Measurements from ENCODE around the gene KNDC1.
"Not testable (repeated sequence)": the region's sequence is repeated elsewhere in the genome, so short reads cannot be mapped to it uniquely, and the experiment has no call there.

Gene KNDC1

DNA sequence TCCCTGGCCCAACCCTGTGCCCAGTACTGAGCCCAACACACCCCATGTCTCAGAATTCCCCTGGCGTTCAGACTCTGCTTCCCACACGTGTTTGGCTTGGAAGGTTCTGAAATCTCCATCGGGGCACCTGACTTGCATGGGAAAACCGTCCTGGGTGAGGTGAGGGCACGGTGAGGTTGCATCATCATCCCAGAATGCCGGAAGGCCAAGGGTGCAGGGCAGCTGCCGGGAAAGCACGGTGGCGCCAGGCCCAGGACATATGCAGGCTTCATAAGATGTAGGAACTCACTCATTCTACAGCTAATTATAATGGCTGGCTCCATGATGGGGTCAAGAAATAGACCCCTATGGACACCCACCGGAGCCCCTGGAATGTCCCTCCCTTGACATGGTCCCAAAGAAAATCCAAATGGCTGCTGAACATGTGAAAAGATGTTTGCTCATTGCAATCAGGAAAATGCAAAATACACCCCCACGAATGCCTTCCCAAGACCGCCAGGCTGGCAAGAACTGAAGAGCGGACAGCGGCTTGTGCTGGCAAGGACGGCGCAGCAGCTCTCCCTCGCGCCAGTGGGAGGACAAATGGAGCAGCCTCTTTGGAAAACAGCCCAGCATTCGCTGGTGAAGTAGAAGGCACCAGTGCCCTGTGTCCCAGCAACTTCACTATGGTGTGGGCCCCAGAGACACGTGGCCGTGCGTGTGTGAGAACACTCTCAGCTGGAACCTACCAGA lies 2.3 kb downstream of the KNDC1 start:
- no peak for DNase-seq (ENCODE audit: low spot score)

- no peak for DNase-seq (ENCODE audit: low spot score)
These were observed 3.2 kb downstream of the KNDC1 start for GRCh38 chr10:133162910-133163856.

DNA sequence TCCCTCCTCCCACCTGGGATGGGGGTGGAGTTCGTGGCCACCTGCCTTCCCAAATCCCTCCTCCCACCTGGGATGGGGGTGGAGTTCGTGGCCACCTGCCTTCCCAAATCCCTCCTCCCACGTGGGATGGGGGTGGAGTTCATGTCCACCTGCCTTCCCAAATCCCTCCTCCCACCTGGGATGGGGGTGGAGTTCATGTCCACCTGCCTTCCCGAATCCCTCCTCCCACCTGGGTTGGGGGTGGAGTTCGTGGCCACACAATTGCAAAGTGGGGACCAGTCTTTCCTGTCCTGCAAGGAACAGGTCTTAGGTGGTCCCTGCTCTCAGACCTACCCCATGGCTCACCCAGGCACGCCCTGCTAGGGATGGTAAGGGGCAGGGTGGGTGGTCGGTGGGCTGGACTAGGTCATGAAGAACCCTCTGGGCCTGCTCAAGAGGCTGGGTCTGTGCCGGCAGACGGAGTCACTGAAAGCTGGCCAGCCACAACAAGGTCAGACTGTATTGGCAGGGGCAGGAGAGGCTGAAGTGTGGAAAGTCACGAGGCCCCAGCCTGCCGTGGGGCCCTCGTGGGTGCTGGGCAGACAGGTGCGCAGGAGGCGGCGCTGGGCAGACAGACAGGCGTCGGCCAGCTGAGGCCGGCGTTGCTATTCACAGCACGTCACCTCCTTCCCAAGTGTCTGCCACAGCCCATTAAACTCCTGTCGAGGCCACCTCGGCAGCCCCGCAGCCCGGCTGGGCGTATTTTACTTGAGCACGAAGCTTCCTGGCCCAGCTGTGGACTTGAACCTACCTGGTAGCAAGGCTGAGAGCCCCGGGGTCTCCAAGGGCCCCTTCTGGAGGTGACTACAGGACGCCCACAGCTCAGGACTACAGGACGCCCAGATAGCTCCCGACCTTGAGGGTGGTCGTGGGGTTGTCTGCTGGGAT lies 4.1 kb downstream of the KNDC1 start:
- peak; percentile 9 for DNase-seq (ENCODE audit: low spot score)

- DNase-seq (ENCODE audit: low spot score): no peak
These were observed 5.0 kb downstream of the KNDC1 start for GRCh38 chr10:133164816-133165555.

DNA sequence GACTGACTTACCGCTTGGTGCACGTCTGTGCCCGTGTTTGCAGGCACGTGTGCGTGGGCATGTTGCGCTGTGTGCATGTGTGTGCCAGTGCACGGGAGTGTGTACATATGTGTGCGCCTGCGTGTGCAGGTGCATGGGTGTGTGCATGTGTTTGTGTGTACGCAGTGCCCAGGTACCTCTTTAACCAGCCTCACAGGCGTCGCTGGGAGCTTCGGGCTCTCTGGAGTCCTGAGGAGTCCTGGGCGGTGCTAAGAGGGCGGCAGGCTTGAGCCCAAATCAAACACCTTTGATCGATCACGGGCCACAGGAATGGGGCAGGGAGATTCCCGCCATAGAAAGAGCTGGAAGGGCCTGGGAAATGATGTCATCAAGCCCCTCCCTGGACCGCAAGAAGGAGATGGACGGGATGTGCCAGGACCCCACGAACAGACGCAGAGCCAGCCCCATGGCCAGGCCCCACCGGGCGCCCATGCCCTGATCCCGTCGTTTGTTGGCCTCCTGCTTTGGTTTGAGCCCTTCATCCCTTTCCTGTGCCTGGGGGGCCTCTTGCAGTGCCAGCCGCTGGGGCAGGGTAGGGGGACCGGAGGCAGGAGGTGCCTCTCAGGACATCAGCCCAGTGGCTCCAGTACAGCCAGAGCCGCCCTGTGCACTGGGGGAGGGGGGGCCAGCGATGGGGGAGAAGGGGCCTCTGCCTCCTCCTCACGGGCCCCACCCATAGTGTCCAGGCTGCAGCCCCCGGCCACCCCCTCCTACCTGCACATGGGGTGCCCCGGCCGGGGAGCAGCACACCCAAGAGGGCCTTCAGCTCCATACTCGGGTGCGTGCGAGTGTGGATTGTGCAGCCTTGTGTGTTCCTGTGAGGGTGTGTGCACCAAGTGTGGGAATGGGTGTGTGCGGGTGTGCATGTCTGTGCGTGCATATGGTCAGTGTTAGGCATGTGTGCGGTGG lies 5.8 kb downstream of the KNDC1 start:
- no peak for DNase-seq (ENCODE audit: low spot score)

DNA sequence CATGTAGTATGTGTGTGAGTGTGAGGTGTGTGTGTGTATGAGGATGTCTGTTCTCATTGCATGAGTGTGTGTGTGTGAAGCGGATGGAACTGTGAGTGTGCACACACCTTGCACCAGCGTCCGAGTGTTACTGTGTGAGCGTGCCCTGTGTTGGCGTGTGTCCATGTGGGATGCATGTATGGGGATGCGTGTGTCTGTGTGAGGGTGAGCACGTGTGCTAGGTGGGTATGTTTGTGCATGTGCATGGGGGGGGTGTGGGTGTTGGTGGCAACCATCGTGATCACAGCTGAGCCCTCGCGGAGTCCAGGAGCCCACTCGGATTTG lies 6.4 kb downstream of the KNDC1 start:
- DNase-seq (ENCODE audit: low spot score): no peak

- DNase-seq (ENCODE audit: low spot score): no peak
These were observed 7.0 kb downstream of the KNDC1 start for GRCh38 chr10:133166828-133167692.

DNA sequence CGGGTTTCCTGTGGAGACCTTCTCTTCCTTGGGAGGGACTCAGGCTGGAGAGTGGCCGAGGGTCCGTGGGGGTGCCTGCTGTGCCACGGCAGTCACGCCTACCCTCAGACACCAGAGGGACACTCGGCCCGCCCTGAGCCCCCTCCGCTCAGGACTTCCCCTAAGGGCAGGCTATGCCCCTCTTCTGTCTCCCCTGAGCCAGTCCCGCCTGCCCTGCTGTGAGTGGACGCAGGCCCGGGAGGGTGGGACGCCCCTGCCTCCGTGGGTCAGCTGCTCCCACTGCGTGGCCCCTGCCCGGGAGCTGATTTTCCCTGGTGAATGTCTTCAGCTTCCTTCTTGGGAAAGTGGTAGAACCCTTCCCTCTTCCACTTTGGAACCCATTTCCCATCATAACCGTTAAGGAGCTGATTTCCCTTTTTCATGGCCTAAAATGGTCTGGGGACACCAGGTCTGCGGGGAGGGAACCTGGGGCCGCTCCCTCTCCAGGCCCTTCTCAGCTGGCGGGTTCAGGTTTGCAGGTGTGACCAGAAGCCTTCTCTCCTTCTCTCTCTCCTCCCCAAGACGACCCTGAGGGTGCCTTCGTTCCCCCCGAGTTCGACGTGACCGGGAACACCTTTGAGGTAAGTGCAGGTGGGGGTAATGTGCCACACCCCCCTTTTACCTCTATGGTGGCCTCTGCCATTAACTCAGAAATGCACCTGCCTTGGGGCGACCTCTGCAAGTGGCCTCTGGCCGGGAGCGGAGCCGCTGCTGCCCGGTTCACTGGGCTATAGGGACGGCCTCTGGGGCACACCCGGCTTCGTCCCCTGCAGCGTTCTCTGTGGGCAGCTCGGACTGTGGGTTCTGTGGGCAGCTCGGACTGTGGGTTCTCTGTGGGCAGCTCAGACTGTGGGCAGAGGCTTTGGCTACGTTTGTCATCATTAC lies 7.9 kb downstream of the KNDC1 start:
- no peak for DNase-seq (ENCODE audit: low spot score)

DNA sequence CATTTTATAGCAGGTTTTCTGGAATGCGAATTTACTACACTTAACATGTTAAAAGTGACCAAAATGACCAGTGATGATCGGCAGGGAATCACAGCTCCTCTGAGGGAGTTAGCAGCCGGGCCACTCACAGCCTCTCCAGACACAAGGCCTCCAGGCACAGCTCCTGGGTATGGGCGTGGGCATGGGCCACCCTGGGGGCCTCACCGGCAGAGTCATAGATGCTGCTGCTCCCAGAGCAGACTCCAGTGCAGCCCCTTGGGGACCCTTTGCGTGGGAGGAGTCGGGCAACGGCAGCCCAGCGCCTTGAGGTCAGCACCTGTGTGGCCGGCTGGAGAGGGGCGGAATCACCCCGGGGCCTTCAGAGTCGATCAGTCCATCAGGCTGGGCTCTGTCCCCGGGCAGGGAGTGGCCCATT lies 8.6 kb downstream of the KNDC1 start:
- DNase-seq (ENCODE audit: low spot score): no peak

DNA sequence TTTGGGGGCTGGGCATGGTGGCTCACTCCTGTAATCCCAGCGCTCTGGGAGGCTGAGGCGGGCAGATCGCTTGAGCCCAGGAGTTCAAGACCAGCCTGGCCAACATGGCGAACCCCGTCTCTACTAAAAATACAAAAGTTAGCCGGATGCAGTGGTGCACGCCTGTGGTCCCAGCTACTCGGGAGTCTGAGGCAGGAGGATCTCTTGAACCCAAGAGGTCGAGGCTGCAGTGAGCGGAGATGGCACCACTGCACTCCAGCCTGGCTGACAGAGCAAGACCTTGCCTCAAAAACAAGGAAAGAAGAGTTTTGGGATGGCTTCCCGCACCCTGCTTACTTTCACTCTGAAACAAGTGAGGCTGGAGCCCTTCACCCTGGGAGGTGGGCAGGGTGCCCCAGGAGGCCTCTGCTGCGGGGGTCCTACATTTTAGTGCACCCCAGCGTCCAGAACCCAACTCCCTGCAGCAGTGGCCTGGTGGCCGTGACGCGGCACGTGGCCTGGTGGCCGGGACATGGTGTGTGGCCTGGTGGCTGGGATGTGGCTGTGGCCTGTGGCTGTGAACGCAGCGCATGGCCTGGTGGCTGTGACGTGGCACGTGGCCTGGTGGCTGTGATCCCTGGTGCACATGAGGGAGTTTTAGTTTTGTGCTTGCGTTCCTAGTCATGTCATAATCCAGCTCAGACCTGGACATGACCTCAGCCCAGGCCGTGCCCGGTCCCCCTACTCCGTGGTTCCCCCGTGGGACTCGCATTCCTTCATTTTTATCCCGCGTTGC lies 9.3 kb downstream of the KNDC1 start:
- no peak for DNase-seq (ENCODE audit: low spot score)

DNA sequence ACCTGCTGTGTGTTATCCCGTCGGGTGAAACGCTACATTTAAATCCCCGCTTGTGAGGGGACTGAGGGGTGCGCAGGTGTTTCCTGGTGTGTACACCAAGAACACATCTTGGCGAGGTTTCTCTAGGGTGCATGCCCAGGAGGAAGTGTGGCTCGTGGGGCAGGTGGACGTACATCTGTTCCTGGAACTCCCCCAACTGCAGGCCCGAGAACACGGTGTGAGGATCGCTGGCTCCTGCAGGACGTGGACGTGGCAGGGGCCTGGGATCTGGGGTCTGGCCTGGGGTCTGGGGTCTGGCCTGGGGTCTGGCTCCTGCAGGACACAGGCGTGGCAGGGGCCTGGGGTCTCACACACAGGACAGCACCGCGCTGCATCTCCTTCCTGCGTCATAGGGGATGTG lies 10.1 kb downstream of the KNDC1 start:
- DNase-seq (ENCODE audit: low spot score): no peak

GRCh38 chr10:133173860-133174640 lies 14.0 kb downstream of the KNDC1 start:
- DNase-seq (ENCODE audit: low spot score): no peak

- DNase-seq (ENCODE audit: low spot score): no peak
These were observed 14.8 kb downstream of the KNDC1 start for GRCh38 chr10:133174689-133175263.

GRCh38 chr10:133175624-133176023 lies 15.6 kb downstream of the KNDC1 start:
- not testable (repeated sequence) for DNase-seq (ENCODE audit: low spot score)

DNA sequence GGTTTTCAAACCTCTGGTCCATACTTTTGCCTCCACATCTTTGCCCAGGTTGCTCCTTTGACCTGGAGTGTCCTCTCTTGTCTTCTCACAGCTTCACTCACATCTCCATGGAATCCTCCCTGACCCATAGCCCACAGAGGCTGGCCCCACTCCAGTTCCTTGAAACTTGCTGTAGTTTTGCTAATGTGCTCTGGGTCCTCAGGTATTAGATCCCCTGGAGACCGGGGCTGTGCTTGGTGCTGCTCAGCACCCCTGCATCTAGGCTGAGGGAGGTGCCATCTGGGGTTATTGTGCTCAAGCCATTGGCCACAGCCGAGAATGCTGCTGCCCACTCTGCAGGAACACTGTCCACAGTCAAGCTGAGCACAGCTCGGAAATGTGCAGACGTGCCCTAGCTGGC lies 16.5 kb downstream of the KNDC1 start:
- no peak for DNase-seq (ENCODE audit: low spot score)

Data from kidney tubule cell (primary cell).